UCSD-AML1 (cell line): ENCODE results near the gene LNX1.

Source experiments
- DNase-seq: peaks from one replicate; lab custom pipeline; 2025; ENCODE audit not compliant: unreplicated experiment; lab: John Stamatoyannopoulos, UW

Gene LNX1

GRCh38 chr4:53499791-53500190, 91.5 kb downstream of the LNX1 start:
- DNase-seq: no peak

GRCh38 chr4:53498706-53499105, 92.6 kb downstream of the LNX1 start:
- DNase-seq: no peak

GRCh38 chr4:53497487-53498244, 93.6 kb downstream of the LNX1 start:
- no peak for DNase-seq

- no peak for DNase-seq
Measured at GRCh38 chr4:53494851-53495250, 96.4 kb downstream of the LNX1 start.

GRCh38 chr4:53490965-53491622, 100.2 kb downstream of the LNX1 start:
- no peak for DNase-seq

GRCh38 chr4:53490161-53490956, 100.9 kb downstream of the LNX1 start:
- no peak for DNase-seq

GRCh38 chr4:53489279-53489889, 101.9 kb downstream of the LNX1 start:
- DNase-seq: no peak

GRCh38 chr4:53487766-53488165, 103.5 kb downstream of the LNX1 start:
- DNase-seq: no peak

GRCh38 chr4:53485658-53486040, 105.6 kb downstream of the LNX1 start:
- no peak for DNase-seq

GRCh38 chr4:53484911-53485657, 106.2 kb downstream of the LNX1 start:
- no peak for DNase-seq

- no peak for DNase-seq
Measured at GRCh38 chr4:53483250-53483649, 108.0 kb downstream of the LNX1 start.

GRCh38 chr4:53481586-53481985, 109.7 kb downstream of the LNX1 start:
- DNase-seq: no peak

- DNase-seq: no peak
Measured at GRCh38 chr4:53480909-53481308, 110.4 kb downstream of the LNX1 start.

- no peak for DNase-seq
Measured at GRCh38 chr4:53479736-53480525, 111.4 kb downstream of the LNX1 start.

- DNase-seq: no peak
Measured at GRCh38 chr4:53478671-53479456, 112.4 kb downstream of the LNX1 start.

GRCh38 chr4:53477636-53478035, 113.7 kb downstream of the LNX1 start:
- DNase-seq: no peak

GRCh38 chr4:53477038-53477565, 114.2 kb downstream of the LNX1 start:
- DNase-seq: no peak

- DNase-seq: no peak
Measured at GRCh38 chr4:53476232-53477037, 114.9 kb downstream of the LNX1 start.
